HG03469 (cell line): ENCODE results near the gene PLCD4.

ENCODE experiments used
- ATAC-seq: cut with Tn5 transposase; IDR thresholded peaks from one replicate; pipeline ENCODE4 v1.9.1; 2021; ENCODE audit warnings: mild to moderate bottlenecking, moderate library complexity, moderate number of reproducible peaks; ENCODE audit not compliant: unreplicated experiment

Gene PLCD4

GRCh38 chr2:218618102-218618860 lies 10.6 kb downstream of the PLCD4 start:
- ATAC-seq = no peak

GRCh38 chr2:218621007-218621406 lies 13.3 kb downstream of the PLCD4 start:
- no peak for ATAC-seq

- no peak for ATAC-seq
Measured at GRCh38 chr2:218622606-218623365, 15.1 kb downstream of the PLCD4 start.

GRCh38 chr2:218623366-218623705 lies 15.6 kb downstream of the PLCD4 start:
- ATAC-seq = no peak

- no peak for ATAC-seq
Measured at GRCh38 chr2:218626369-218626768, 18.7 kb downstream of the PLCD4 start.

DNA sequence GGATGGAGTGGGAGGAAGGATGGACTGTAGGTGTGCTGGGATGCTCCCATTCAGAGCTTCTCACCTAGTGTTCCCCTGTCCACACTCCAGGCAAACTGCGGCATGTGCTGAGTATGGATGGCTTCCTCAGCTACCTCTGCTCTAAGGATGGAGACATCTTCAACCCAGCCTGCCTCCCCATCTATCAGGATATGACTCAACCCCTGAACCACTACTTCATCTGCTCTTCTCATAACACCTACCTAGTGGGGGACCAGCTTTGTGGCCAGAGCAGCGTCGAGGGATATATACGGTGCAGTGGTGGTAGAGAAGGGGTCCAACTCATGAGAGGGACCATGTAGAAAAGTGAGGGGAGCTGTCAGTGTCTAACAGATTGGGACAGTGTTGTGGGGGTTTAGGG lies 20.2 kb downstream of the PLCD4 start:
- no peak for ATAC-seq

DNA sequence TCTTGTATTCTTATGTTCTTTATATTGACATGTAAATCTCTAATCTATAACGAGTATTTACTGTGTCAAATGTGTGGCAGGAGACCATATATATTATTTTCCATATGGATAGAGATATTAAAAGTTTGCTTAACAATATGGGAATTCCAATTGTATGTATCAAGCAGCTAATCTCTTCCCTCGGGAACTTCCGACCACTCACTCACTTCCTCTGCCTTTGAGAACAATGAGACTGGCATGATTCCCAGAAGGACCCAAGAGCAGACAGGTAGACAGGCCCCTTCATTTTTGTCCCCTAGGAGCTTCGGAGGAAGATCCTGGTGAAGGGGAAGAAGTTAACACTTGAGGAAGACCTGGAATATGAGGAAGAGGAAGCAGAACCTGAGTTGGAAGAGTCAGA lies 24.1 kb downstream of the PLCD4 start:
- ATAC-seq = no peak

DNA sequence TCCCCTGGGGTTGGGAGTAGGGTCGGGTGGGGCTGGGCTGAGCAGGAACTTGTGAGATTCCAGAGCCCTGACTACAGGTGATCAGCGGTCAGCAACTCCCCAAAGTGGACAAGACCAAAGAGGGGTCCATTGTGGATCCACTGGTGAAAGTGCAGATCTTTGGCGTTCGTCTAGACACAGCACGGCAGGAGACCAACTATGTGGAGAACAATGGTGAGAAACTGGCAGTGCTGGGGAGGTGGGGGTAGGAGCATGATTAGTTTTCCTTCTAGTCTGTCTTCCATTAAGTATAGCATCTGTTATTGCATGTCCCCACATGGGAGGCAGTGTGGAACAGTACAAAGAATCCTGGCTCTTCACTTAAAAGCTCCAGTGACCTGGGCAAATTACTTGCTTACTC lies 28.0 kb downstream of the PLCD4 start:
- no peak for ATAC-seq

DNA sequence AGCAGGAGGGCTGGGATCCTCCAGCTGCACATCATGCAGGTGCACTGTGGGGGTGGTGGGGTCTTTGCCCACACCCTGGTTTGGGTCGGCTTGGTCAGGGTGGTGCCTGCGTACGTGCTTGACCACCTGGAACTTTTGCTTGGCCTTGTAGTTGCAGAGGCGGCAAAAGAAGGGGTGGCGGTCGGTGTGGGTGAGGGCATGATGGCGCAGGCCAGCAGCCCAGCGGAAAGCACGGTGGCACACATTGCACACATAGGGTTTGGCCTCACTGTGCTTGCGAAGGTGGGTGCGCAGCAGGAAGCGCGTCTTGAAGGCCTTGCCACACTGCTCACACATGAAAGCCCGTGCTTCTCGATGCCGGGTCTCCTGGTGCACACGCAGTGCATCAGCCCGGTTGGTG lies 30.7 kb downstream of the PLCD4 start:
- ATAC-seq = no peak

DNA sequence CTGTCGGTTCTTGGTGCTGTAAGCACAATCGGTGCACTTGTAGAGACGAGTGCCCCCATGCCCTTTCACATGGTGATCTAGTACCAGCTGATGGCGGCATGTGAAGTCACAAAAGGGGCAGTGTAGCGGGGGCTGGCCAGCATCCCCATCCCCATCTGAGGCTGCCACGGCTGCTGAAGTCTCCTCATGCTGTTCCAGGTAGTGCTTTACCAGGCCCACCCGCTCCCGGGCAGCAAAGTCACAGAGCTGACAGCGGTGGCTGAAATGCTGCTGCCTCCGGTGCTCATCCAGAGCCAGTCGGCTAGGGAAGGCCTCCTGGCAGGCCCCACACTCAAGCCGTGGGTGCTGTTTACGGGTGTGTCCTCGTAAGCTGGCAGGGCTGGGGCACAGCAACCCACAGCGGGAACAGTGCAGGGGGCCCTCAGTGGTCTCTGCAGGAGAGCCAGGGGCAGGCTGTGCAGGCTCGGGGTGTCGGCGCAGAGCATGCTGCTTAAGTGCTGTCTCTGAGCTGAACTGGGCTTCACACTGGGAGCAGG lies 34.5 kb downstream of the PLCD4 start:
- no peak for ATAC-seq

DNA sequence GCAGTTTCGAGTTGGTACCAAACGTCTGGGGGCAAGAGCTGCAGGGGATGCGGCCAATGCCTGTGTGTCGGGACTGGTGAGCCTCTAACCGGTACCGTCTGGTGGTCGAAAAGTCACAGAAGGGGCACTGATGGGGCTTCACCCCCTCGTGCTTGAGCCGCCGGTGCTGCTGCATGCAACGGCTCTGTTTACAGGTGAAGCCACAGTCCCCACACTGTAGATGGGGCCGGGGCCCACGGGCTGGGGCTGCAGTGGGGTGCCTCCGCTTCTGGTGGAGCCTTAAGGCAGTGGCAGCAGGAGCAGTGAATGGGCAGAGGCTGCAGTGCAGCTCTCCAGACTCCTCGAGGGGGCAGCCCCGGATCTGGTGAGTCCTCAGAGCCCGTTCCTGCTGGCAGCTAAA lies 35.1 kb downstream of the PLCD4 start:
- no peak for ATAC-seq

DNA sequence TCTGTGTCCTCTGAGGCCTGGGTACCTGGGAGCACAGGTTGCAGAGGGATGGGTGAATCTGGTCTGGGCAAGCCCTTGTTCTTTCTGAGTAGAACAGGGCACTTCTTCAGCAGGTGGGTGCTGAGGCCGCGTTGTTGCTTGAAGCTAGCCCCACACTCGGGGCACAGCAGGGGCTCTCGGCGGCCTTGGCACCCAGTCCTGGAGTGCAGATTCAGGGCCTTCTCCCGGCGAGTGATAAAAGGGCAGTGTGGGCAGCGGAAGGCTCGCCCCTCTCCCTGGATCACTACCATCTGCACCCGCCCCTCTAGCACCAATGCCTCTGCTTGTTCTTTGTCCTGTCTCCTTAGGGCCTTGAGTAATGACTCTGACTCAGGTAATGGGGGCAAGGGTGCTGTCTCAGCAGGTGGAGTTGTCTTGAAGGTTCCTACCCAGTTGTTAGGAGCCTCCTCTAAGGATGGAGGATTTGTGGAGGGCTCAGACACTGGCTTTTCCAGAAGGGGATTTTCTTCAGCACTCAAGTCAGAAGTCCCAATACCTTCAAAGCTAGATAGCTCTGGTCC lies 36.1 kb downstream of the PLCD4 start:
- no peak for ATAC-seq

- no peak for ATAC-seq
Measured at GRCh38 chr2:218644721-218645120, 37.0 kb downstream of the PLCD4 start.

- ATAC-seq = no peak
Measured at GRCh38 chr2:218645126-218645525, 37.4 kb downstream of the PLCD4 start.

- no peak for ATAC-seq
Measured at GRCh38 chr2:218648088-218648786, 40.5 kb downstream of the PLCD4 start.

- ATAC-seq = no peak
Measured at GRCh38 chr2:218648787-218649100, 41.0 kb downstream of the PLCD4 start.

DNA sequence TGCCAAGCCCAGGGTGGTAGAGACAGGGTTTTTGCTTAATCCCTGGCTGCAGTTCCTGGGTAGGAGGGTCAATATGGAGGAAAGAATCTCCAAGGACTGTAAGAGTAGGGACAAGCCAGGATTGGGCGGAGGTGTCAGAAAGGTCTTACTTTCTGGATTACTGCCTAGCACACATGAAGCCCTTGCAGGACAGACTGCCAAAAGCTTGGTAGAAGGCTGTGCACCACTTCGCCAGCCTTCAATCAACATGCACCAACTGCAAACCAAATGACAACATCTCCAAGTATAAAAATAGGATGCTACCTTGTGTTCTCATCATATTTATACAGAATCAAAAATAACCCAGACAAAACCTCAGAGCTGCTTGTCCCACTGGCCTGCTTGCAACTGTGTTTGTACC lies 48.1 kb downstream of the PLCD4 start:
- ATAC-seq = no peak

GRCh38 chr2:218658671-218659257 lies 51.1 kb downstream of the PLCD4 start:
- ATAC-seq = peak; percentile 39

DNA sequence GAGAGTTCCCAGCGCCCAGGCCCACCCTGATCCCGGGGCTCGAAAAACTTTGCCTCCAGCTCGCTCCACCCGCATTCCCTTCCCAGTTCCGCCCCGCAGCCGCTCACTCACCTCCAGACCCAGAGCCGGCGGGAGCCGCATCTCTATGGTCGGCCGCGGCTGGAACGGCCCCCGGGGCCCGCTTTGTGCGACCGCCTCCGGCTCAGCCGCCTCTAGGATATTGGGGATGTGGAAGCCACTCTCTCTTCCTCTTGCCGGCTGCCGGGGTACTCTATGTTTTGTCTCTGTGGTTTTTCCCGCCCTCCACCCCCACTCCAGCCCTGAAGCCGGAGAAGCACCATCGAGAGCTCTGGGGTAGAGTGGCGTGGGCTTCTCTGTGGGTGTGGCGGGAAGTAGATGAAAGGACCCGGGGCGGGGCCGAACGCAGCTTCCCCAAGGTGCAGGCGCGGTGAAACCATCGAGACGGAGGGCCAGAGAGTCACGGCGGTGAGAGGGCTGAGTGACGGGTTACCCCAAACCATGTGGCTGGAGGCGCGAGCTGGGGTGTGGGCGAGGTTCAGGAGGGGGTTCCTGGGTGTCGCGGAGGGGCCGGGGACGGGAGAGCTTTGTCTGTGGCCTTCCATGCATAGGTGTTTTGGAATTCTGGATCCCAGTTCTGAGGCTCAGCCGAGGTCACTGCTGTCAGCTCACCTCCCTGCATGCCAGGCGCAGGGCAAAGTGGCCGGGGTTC lies 51.7 kb downstream of the PLCD4 start, which contains the start of the genes BCS1L and ZNF142:
BCS1L (plus strand) TSS at position 426 of the 730 bp plus-strand sequence. CDS start 1,305 bp downstream, outside the sequence.
ZNF142 (minus strand) TSS at position 366 of the 730 bp plus-strand sequence. CDS start 3,194 bp downstream, outside the sequence.
- peak; percentile 57 for ATAC-seq

GRCh38 chr2:218659988-218660358 lies 52.3 kb downstream of the PLCD4 start:
- no peak for ATAC-seq
